ENCODE measurements around the gene C17orf75.

- no peak for TF ChIP-seq CTCF (IDR thresholded peaks at IDR 0.05)
- no peak for TF ChIP-seq EP300 (IDR thresholded peaks at IDR 0.05)
Measured at GRCh38 chr17:32288615-32289014, 53.4 kb downstream of the C17orf75 start.

Data from gastroesophageal sphincter (tissue), 3 donors.